ENCODE measurements around the gene MORC2. TPM values are rescaled to one million over a fixed set of nuclear protein-coding genes. Genes with fewer than 3 reads are reported as not detected.
A peak's percentile ranks its signal among the peaks of the same experiment; 100 is the strongest.

Gene MORC2
- total and polyA plus RNA-seq, 2 of the 13 experiments (the other 11 are each of a cell fraction or from before 2014, with no cell fraction given): 11.9 to 18.3 TPM

DNA sequence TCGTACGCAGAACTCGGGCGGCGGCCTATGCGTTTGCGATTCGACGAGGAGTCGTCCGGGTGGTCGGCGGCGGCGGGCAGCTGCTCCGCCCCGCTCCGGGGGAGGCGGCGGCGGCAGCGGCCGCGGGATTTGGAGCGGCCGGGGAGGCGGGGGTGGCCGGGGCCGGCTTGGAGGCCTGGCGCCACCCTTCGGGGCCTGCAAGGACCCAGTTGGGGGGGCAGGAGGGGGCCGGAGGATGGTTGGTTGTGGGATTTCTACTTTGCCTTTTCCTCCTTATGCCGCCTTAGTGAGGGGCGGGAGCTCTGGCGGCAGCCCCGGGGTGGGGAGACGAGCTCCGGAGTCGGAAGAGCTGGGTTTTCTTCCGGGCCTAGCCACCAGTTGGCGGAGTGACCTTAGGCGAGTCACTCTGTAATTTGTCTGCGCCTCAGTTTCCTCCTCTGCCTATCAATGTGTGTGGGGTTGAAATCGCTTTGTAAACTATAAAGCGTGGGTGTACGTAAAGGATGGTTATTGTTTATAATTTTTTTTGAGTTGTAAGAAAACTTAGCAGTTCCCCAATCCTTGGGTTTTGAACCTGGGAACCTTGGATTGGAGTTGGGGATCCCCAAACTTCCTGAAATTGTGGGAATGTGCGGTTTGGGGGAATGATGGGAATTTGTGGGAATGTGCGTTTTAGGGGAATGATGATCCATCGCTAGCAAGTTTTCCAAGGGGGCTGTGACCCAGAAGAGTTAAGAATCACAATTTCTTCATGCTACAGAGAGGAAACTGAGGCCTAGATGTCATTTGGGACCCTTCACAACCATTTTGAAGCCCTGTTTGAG lies 1.2 kb upstream of the MORC2 start (continued):
- TF ChIP-seq ATM (IDR thresholded peaks at IDR 0.05; ENCODE audit: borderline replicate concordance): no peak
- no peak for TF ChIP-seq DZIP1 (CRISPR knock-in tag; IDR thresholded peaks at IDR 0.05)
- TF ChIP-seq, protein P1, sequence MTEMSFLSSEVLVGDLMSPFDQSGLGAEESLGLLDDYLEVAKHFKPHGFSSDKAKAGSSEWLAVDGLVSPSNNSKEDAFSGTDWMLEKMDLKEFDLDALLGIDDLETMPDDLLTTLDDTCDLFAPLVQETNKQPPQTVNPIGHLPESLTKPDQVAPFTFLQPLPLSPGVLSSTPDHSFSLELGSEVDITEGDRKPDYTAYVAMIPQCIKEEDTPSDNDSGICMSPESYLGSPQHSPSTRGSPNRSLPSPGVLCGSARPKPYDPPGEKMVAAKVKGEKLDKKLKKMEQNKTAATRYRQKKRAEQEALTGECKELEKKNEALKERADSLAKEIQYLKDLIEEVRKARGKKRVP (CRISPR knock-in tag; IDR thresholded peaks at IDR 0.05): no peak
- TF ChIP-seq, protein P2, sequence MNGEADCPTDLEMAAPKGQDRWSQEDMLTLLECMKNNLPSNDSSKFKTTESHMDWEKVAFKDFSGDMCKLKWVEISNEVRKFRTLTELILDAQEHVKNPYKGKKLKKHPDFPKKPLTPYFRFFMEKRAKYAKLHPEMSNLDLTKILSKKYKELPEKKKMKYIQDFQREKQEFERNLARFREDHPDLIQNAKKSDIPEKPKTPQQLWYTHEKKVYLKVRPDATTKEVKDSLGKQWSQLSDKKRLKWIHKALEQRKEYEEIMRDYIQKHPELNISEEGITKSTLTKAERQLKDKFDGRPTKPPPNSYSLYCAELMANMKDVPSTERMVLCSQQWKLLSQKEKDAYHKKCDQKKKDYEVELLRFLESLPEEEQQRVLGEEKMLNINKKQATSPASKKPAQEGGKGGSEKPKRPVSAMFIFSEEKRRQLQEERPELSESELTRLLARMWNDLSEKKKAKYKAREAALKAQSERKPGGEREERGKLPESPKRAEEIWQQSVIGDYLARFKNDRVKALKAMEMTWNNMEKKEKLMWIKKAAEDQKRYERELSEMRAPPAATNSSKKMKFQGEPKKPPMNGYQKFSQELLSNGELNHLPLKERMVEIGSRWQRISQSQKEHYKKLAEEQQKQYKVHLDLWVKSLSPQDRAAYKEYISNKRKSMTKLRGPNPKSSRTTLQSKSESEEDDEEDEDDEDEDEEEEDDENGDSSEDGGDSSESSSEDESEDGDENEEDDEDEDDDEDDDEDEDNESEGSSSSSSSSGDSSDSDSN (CRISPR knock-in tag; IDR thresholded peaks at IDR 0.05): 0 out of 2 replicates have a peak, but pooled peaks have one; percentile 24
- TF ChIP-seq ZNF550 (CRISPR knock-in tag; IDR thresholded peaks at IDR 0.05; ENCODE audit: borderline replicate concordance): no peak
- TF ChIP-seq CENPT (CRISPR knock-in tag; IDR thresholded peaks at IDR 0.05; ENCODE audit: low read depth): no peak
- TF ChIP-seq GABPB1 (CRISPR knock-in tag; IDR thresholded peaks at IDR 0.05): no peak
- TF ChIP-seq THAP9 (CRISPR knock-in tag; IDR thresholded peaks at IDR 0.05; ENCODE audit: borderline replicate concordance): no peak
- no peak for TF ChIP-seq HOXD1 (CRISPR knock-in tag; IDR thresholded peaks at IDR 0.05)
- TF ChIP-seq ZNF446 (CRISPR knock-in tag; IDR thresholded peaks at IDR 0.05): 0 out of 2 replicates have a peak, but pooled peaks have one; percentile 5
- TF ChIP-seq ATF3 (CRISPR knock-in tag; IDR thresholded peaks at IDR 0.05): no peak
- no peak for TF ChIP-seq GTF3A (CRISPR knock-in tag; conservative IDR thresholded peaks at IDR 0.05)
- TF ChIP-seq ZNF710 (CRISPR knock-in tag; IDR thresholded peaks at IDR 0.05; ENCODE audit: borderline replicate concordance): 0 out of 2 replicates have a peak, but pooled peaks have one; percentile 5
- no peak for TF ChIP-seq CBX5 (CRISPR knock-in tag; IDR thresholded peaks at IDR 0.05; ENCODE audit: borderline replicate concordance)
- no peak for TF ChIP-seq GATAD1 (CRISPR knock-in tag; IDR thresholded peaks at IDR 0.05)
- no peak for TF ChIP-seq ZFP36 (IDR thresholded peaks at IDR 0.05; ENCODE audit: borderline replicate concordance, low read depth, low read length, partially characterized antibody)

All from HepG2 (cell line).